ENCODE results near the gene SOCS7. TPM values are rescaled to one million over a fixed set of nuclear protein-coding genes. Genes with fewer than 3 reads are reported as not detected.

Gene SOCS7
- total and polyA plus RNA-seq, 2 experiments from 2014 or later: 2.7 to 15.9 TPM

DNA sequence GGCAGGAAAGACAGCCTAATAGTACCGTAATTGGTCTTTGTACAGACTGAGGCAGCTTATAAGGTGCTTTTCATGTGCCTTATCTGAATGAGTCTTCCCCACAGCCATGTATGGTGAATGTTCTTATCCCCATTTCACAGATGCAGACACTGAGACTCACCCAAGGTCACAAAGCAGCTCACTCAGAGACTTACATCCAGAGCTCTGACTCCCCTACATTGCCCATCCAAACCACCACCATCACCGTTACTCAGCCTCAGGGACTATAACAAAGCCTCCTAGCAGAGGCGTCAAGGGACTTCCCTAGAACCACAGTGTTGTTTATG is 7.3 kb upstream of the SOCS7 start:
- Histone ChIP-seq H3K4me2 (no peak overlapping the region), H3K4me3 (no peak overlapping the region), H3K4me1 (ENCODE audit: insufficient read depth) (no peaks in the 10 kb centered on the region), H2AFZ (no peak overlapping the region), H3K27ac (no peak overlapping the region), H3K79me2 (no peaks in the 10 kb centered on the region), H3K27me3 (no peaks in the 10 kb centered on the region), H3K9me3 (ENCODE audit: low read depth) (no peaks in the 10 kb centered on the region), H3K36me3 (replicated peaks; ENCODE audit: insufficient read depth, low read depth) (no peaks in the 10 kb centered on the region), H4K20me1 (ENCODE audit: insufficient read depth, poor library complexity, severe bottlenecking) (no peaks in the 10 kb centered on the region), H3K9me2 (replicated peaks; ENCODE audit: insufficient read depth) (no peaks in the 10 kb centered on the region)
- TF ChIP-seq EZH2 (IDR thresholded peaks at IDR 0.05; ENCODE audit: borderline replicate concordance): no peak
- no peak for TF ChIP-seq EZH2phosphoT487 (IDR thresholded peaks at IDR 0.05; ENCODE audit: low read depth, severe bottlenecking, unreplicated experiment)
- TF ChIP-seq, protein P1, sequence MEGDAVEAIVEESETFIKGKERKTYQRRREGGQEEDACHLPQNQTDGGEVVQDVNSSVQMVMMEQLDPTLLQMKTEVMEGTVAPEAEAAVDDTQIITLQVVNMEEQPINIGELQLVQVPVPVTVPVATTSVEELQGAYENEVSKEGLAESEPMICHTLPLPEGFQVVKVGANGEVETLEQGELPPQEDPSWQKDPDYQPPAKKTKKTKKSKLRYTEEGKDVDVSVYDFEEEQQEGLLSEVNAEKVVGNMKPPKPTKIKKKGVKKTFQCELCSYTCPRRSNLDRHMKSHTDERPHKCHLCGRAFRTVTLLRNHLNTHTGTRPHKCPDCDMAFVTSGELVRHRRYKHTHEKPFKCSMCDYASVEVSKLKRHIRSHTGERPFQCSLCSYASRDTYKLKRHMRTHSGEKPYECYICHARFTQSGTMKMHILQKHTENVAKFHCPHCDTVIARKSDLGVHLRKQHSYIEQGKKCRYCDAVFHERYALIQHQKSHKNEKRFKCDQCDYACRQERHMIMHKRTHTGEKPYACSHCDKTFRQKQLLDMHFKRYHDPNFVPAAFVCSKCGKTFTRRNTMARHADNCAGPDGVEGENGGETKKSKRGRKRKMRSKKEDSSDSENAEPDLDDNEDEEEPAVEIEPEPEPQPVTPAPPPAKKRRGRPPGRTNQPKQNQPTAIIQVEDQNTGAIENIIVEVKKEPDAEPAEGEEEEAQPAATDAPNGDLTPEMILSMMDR (IDR thresholded peaks at IDR 0.05; ENCODE audit: poor library complexity): no peak
- no peak for DNase-seq (ENCODE audit: low spot score)
- 96% methylated on average over 3 of the region's 3 CpGs for WGBS (ENCODE audit: low lambda C conversion rate, missing lambda C conversion rate)

DNA sequence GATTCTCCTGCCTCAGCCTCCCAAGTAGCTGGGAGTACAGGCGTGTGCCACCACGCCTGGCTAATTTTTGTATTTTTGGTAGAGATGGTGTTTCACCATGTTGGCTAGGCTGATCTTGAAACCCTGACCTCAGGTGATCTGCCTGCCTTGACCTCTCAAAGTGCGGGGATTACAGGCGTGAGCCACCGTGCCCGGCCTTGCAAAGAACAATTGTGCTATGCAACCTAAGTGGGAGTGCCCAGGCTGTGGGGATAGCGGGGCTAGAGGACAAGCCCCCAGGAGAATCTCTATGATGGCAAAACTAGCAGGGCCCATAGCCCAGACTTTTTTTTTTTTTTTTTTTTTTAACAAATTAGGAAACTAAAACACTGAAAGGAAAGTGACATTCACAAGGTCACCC is 5.9 kb upstream of the SOCS7 start:
- Histone ChIP-seq H3K4me1 (ENCODE audit: insufficient read depth) (no peaks in the 10 kb centered on the region), H3K79me2 (no peaks in the 10 kb centered on the region), H3K4me2 (no peak overlapping the region), H3K4me3 (no peak overlapping the region), H4K20me1 (ENCODE audit: insufficient read depth, poor library complexity, severe bottlenecking) (no peaks in the 10 kb centered on the region), H3K36me3 (replicated peaks; ENCODE audit: insufficient read depth, low read depth) (no peaks in the 10 kb centered on the region), H3K27ac (no peak overlapping the region), H2AFZ (no peak overlapping the region), H3K9me2 (replicated peaks; ENCODE audit: insufficient read depth) (no peaks in the 10 kb centered on the region), H3K9me3 (ENCODE audit: low read depth) (no peaks in the 10 kb centered on the region), H3K27me3 (no peaks in the 10 kb centered on the region)
- 88% methylated on average over 7 of the region's 7 CpGs for WGBS (ENCODE audit: low lambda C conversion rate, missing lambda C conversion rate)
- no peak for DNase-seq (ENCODE audit: low spot score)
- TF ChIP-seq EZH2phosphoT487 (IDR thresholded peaks at IDR 0.05; ENCODE audit: low read depth, severe bottlenecking, unreplicated experiment): no peak
- TF ChIP-seq, protein P1 (IDR thresholded peaks at IDR 0.05; ENCODE audit: poor library complexity): no peak
- no peak for TF ChIP-seq EZH2 (IDR thresholded peaks at IDR 0.05; ENCODE audit: borderline replicate concordance)

DNA sequence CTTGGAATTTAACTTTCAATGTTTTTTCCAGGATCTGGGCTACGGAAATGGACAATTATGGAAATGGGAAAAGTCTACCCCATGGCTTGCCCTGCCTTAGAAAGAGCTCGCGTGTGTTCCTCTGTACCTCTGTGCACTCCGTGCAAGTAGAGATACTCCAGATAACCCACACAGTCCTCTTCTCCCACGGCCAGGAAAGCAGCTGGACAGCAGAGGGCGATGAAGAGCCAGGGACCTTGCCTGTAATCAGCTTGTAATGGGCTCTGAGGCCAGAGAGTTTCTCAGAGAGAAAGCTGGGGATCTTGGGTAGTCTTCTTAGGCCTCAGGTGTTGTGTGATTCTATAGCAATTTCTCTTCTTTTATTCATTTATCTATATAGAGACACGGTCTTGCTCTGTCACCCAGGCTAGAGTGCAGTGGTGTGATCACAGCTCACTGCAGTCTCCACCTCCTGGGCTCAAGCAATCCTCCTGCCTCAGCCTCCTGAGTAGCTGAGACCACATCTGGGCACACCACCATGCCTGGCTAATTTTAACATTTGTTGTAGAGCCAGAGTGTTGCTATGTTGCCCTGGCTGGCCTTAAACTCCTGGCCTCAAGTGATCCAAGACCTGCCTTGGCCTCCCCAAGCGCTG is 2.4 kb upstream of the SOCS7 start:
- Histone ChIP-seq H3K4me1 (ENCODE audit: insufficient read depth) (peaks cover 15% of the 10 kb centered on the region), H3K4me3 (no peak overlapping the region), H3K9me3 (ENCODE audit: low read depth) (no peaks in the 10 kb centered on the region), H3K79me2 (peaks cover 21% of the 10 kb centered on the region), H3K4me2 (no peak overlapping the region), H3K36me3 (replicated peaks; ENCODE audit: insufficient read depth, low read depth) (no peaks in the 10 kb centered on the region), H3K27ac (peak overlapping the region; percentile 11), H2AFZ (no peak overlapping the region), H4K20me1 (ENCODE audit: insufficient read depth, poor library complexity, severe bottlenecking) (peaks cover 18% of the 10 kb centered on the region), H3K9me2 (replicated peaks; ENCODE audit: insufficient read depth) (no peaks in the 10 kb centered on the region), H3K27me3 (no peaks in the 10 kb centered on the region)
- WGBS (ENCODE audit: low lambda C conversion rate, missing lambda C conversion rate): 18% methylated on average over 8 of the region's 8 CpGs
- DNase-seq (ENCODE audit: low spot score): peak; percentile 91
- TF ChIP-seq, protein P1 (IDR thresholded peaks at IDR 0.05; ENCODE audit: poor library complexity): peak; percentile 98
- TF ChIP-seq EZH2 (IDR thresholded peaks at IDR 0.05; ENCODE audit: borderline replicate concordance): no peak

DNA sequence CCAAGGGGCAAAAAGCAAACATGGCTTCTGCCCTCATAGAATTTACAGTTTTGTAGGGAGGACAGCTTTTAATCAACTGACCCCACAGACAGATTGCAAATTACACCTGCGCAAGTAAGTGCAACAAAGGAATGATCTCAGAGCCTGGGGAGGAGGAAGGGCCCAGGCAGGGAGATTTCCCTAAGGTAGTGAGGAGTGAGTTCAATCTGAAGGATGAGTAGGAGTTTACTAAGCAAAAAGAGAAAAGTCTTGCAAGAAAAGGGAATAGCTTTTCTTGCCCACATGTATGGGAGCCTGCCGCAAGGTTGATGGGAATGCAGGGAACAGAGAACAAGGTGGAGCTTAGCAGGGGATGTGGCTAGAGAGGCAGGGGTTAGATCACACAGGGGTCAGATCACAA is 1.6 kb upstream of the SOCS7 start:
- WGBS (ENCODE audit: low lambda C conversion rate, missing lambda C conversion rate): 88% methylated on average over 2 of the region's 2 CpGs
- Histone ChIP-seq H3K4me2 (no peak overlapping the region), H3K9me3 (ENCODE audit: low read depth) (no peaks in the 10 kb centered on the region), H3K4me3 (no peak overlapping the region), H3K79me2 (peaks cover 30% of the 10 kb centered on the region), H3K27me3 (no peaks in the 10 kb centered on the region), H4K20me1 (ENCODE audit: insufficient read depth, poor library complexity, severe bottlenecking) (peaks cover 26% of the 10 kb centered on the region), H3K9me2 (replicated peaks; ENCODE audit: insufficient read depth) (no peaks in the 10 kb centered on the region), H3K27ac (no peak overlapping the region), H3K36me3 (replicated peaks; ENCODE audit: insufficient read depth, low read depth) (no peaks in the 10 kb centered on the region), H3K4me1 (ENCODE audit: insufficient read depth) (peaks cover 20% of the 10 kb centered on the region), H2AFZ (no peak overlapping the region)
- TF ChIP-seq EZH2phosphoT487 (IDR thresholded peaks at IDR 0.05; ENCODE audit: low read depth, severe bottlenecking, unreplicated experiment) (no peak), EZH2 (IDR thresholded peaks at IDR 0.05; ENCODE audit: borderline replicate concordance) (no peak)
- TF ChIP-seq, protein P1 (IDR thresholded peaks at IDR 0.05; ENCODE audit: poor library complexity): no peak
- DNase-seq (ENCODE audit: low spot score): no peak

All from hepatocyte (in vitro differentiated cells).